ENCODE data around the gene TIMP4.

The TIMP4 gene

GRCh38 chr3:12186515-12187286 is 28.0 kb upstream of the TIMP4 start:
- intact Hi-C loops (cut with DNase I), result no loop called here
- peak in 1 of 42 donors; percentile 37 for DNase-seq

GRCh38 chr3:12186046-12186445 is 27.3 kb upstream of the TIMP4 start:
- no peak for DNase-seq
- intact Hi-C loops (cut with DNase I), result no loop called here

GRCh38 chr3:12185172-12185710 is 26.5 kb upstream of the TIMP4 start:
- intact Hi-C loops (cut with DNase I), result no loop called here
- no peak for DNase-seq

- intact Hi-C loops (cut with DNase I), result no loop called here
- no peak for DNase-seq
Observed at GRCh38 chr3:12184541-12184940, 25.8 kb upstream of the TIMP4 start.

- no peak for DNase-seq
- intact Hi-C loops (cut with DNase I), result no loop called here
Observed at GRCh38 chr3:12182687-12183441, 24.2 kb upstream of the TIMP4 start.

- intact Hi-C loops (cut with DNase I), result no loop called here
- no peak for DNase-seq
Observed at GRCh38 chr3:12181806-12182205, 23.1 kb upstream of the TIMP4 start.

- intact Hi-C loops (cut with DNase I), result no loop called here
- DNase-seq, result no peak
Observed at GRCh38 chr3:12181301-12181700, 22.6 kb upstream of the TIMP4 start.

GRCh38 chr3:12180631-12181030 is 21.9 kb upstream of the TIMP4 start:
- DNase-seq, result no peak
- intact Hi-C loops (cut with DNase I), result no loop called here

- intact Hi-C loops (cut with DNase I), result no loop called here
- no peak for DNase-seq
Observed at GRCh38 chr3:12180218-12180617, 21.5 kb upstream of the TIMP4 start.

GRCh38 chr3:12179441-12179840 is 20.7 kb upstream of the TIMP4 start:
- intact Hi-C loops (cut with DNase I), result no loop called here
- DNase-seq, result no peak

GRCh38 chr3:12178091-12178820 is 19.5 kb upstream of the TIMP4 start:
- intact Hi-C loops (cut with DNase I), result no loop called here
- DNase-seq, result peak in 9 of 42 donors; percentile 14 to 58 (median 20)

- intact Hi-C loops (cut with DNase I), result no loop called here
Observed at GRCh38 chr3:12177126-12177525, 18.4 kb upstream of the TIMP4 start.

GRCh38 chr3:12175844-12176453 is 17.2 kb upstream of the TIMP4 start:
- intact Hi-C loops (cut with DNase I), result no loop called here

More at GRCh38 chr3:12177126-12177525, 18.4 kb upstream of the TIMP4 start:
- DNase-seq, result no peak

GRCh38 chr3:12175137-12175593 is 16.5 kb upstream of the TIMP4 start:
- DNase-seq, result no peak
- intact Hi-C loops (cut with DNase I), result no loop called here

More at GRCh38 chr3:12175844-12176453, 17.2 kb upstream of the TIMP4 start:
- peak in 41 of 42 donors; percentile 11 to 83 (median 56) for DNase-seq

- DNase-seq, result no peak
- intact Hi-C loops (cut with DNase I), result no loop called here
Observed at GRCh38 chr3:12170207-12170606, 11.5 kb upstream of the TIMP4 start.

- DNase-seq, result no peak
- intact Hi-C loops (cut with DNase I), result no loop called here
Observed at GRCh38 chr3:12165909-12166308, 7.2 kb upstream of the TIMP4 start.

- DNase-seq, result peak in 7 of 42 donors; percentile 16 to 34 (median 22)
- intact Hi-C loops (cut with DNase I), result no loop called here
Observed at GRCh38 chr3:12159227-12159601, 502 bp upstream of the TIMP4 start.

- intact Hi-C loops (cut with DNase I), result no loop called here
- DNase-seq, result no peak
Observed at GRCh38 chr3:12157026-12157425, 1.7 kb downstream of the TIMP4 start.

- no peak for DNase-seq
- intact Hi-C loops (cut with DNase I), result no loop called here
Observed at GRCh38 chr3:12155828-12156227, 2.9 kb downstream of the TIMP4 start.
